HepG2 (cell line): Measurements from ENCODE around the gene OSBPL10. TPM values are rescaled to one million over a fixed set of nuclear protein-coding genes. Genes with fewer than 3 reads are reported as not detected.

Source experiments
- ASH2L ChIP-seq: fragments of 300-600, 200-600 bp; sonication (generic); IDR thresholded peaks from 2 replicates; pipeline ENCODE4 v1.7.0; 2017; ENCODE audit warnings: low read depth, mild to moderate bottlenecking, moderate library complexity, mixed read lengths, low read length; ENCODE audit not compliant: insufficient read length
- BRD4 ChIP-seq: sonication (generic); formaldehyde crosslinking; IDR thresholded peaks from 2 replicates; pipeline ENCODE4 v1.4.0; 2020; ENCODE audit warnings: missing genetic modification reagents
- HIVEP1 ChIP-seq: sonication (generic); formaldehyde crosslinking; IDR thresholded peaks from 2 replicates; pipeline ENCODE4 v1.4.0; 2020; ENCODE audit warnings: mild to moderate bottlenecking, missing genetic modification reagents
- KDM3A ChIP-seq: IDR thresholded peaks from 2 replicates; pipeline ENCODE4 v1.6.1; 2018; ENCODE audit warnings: low read depth, missing compliant biosample characterization
- NR2C2 ChIP-seq: sonication (generic); formaldehyde crosslinking; IDR thresholded peaks from 2 replicates; pipeline ENCODE4 v1.4.0; 2020; ENCODE audit warnings: missing genetic modification reagents, mild to moderate bottlenecking, moderate library complexity, borderline replicate concordance
- NRL ChIP-seq: sonication (generic); formaldehyde crosslinking; IDR thresholded peaks from 2 replicates; pipeline ENCODE4 v1.5.0; 2020; ENCODE audit warnings: missing genetic modification reagents, mild to moderate bottlenecking, moderate library complexity, borderline replicate concordance
- PLSCR1 ChIP-seq: sonication (generic); formaldehyde crosslinking; IDR thresholded peaks from 2 replicates; pipeline ENCODE4 v1.5.0; 2020; ENCODE audit warnings: missing genetic modification reagents, mild to moderate bottlenecking, borderline replicate concordance
- RBFOX2 ChIP-seq: fragments of 200-400 bp; formaldehyde crosslinking; IDR thresholded peaks from 2 replicates; pipeline ENCODE4 v1.6.1; 2017; ENCODE audit warnings: low read depth, mild to moderate bottlenecking, low read length
- TEAD3 ChIP-seq: optimal IDR thresholded peaks from 2 replicates; pipeline ENCODE3; 2016; ENCODE audit warnings: borderline replicate concordance
- TFE3 ChIP-seq: IDR thresholded peaks from 2 replicates; pipeline ENCODE4 v1.6.1; 2016
- ZFP36 ChIP-seq: fragments of 150-350 bp; IDR thresholded peaks from 2 replicates; pipeline ENCODE4 v1.6.1; 2018; ENCODE audit warnings: borderline replicate concordance, low read length, low read depth; ENCODE audit not compliant: partially characterized antibody
- ZFP82 ChIP-seq: sonication (generic); formaldehyde crosslinking; IDR thresholded peaks from 2 replicates; pipeline ENCODE4 v1.5.1; 2020; ENCODE audit warnings: mild to moderate bottlenecking, missing genetic modification reagents, borderline replicate concordance
- ZNF12 ChIP-seq: sonication (generic); formaldehyde crosslinking; IDR thresholded peaks from 2 replicates; pipeline ENCODE4 v1.5.0; 2020; ENCODE audit warnings: missing genetic modification reagents
- ZNF138 ChIP-seq: sonication (generic); formaldehyde crosslinking; IDR thresholded peaks from 2 replicates; pipeline ENCODE4 v1.5.0; 2020; ENCODE audit warnings: mild to moderate bottlenecking, low read depth, missing genetic modification reagents
- ZNF234 ChIP-seq: sonication (generic); formaldehyde crosslinking; conservative IDR thresholded peaks from 2 replicates; pipeline ENCODE4 v1.5.1; 2020; ENCODE audit warnings: mild to moderate bottlenecking, missing genetic modification reagents
- ZNF317 ChIP-seq: sonication (generic); formaldehyde crosslinking; IDR thresholded peaks from 2 replicates; pipeline ENCODE4 v1.5.0; 2020; ENCODE audit warnings: mild to moderate bottlenecking, missing genetic modification reagents
- ZNF430 ChIP-seq: sonication (generic); formaldehyde crosslinking; IDR thresholded peaks from 2 replicates; pipeline ENCODE4 v1.9.0; 2021; ENCODE audit warnings: mild to moderate bottlenecking, missing genetic modification reagents
- ZNF460 ChIP-seq: sonication (generic); formaldehyde crosslinking; IDR thresholded peaks from 2 replicates; pipeline ENCODE4 v1.5.1; 2020; ENCODE audit warnings: missing genetic modification reagents, mild to moderate bottlenecking, borderline replicate concordance
- polyA plus RNA-seq, 8 experiments: library from polyadenylated mRNA; depleted of rRNA in 3 of 8; stranded (reverse) in 7 of 8; unstranded in 1 of 8; fragments of >200 nt; fragmentation: Illumina TruSeq in 4 of 8; extraction: Trizol in 4 of 8; gene quantifications; 2 replicates each; pipeline versions ENCODE4 v1.2.1 to v1.2.3, GENCODE V29; 2011 to 2016; ENCODE audit warnings: low read depth in 4 of 8, missing spikeins in 1 of 8, mixed read lengths in 1 of 8; ENCODE audit not compliant: insufficient read depth in 1 of 8
- total RNA-seq, 5 experiments: library from RNA; depleted of rRNA; stranded (reverse); fragments of >200 nt; fragmentation: Illumina TruSeq; extraction: Trizol; gene quantifications; 2 replicates each; pipeline ENCODE4 v1.2.3, GENCODE V29; 2016; ENCODE audit warnings: low read depth in 1 of 5
- TF ChIP-seq, protein P1 (sequence below): sonication (generic); formaldehyde crosslinking; IDR thresholded peaks from 2 replicates; pipeline ENCODE4 v1.4.0; 2020; ENCODE audit warnings: missing genetic modification reagents
- TF ChIP-seq, protein P2 (sequence below): sonication (generic); formaldehyde crosslinking; IDR thresholded peaks from 2 replicates; pipeline ENCODE4 v1.8.0; 2022; ENCODE audit warnings: mild to moderate bottlenecking, missing genetic modification reagents

OSBPL10 gene
- total and polyA plus RNA-seq, 2 of the 13 experiments (the other 11 are each of a cell fraction or from before 2014, with no cell fraction given): 10.3 to 28.6 TPM

DNA sequence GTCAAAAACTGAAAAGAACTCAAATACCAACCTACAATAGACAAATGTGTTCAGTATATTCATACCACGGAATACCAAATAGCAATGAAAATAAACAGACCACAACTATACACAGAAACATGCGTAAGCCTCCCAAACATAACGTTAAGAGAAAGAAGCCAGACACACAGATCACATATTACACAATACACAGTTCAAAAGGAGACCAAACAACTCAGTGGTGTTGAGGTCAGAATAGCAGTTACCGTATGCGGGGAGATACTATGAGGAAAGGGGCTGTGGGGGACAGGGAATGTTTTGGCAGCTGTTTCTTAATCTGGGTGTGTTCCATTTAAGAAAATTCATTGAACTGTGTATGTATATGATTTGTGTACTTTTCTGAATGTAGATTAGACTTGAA is 6.6 kb downstream of the OSBPL10 start (continued):
- TF ChIP-seq TFE3 (no peak), ZNF460 (CRISPR knock-in tag) (peak; percentile 51; the same call in 1 of the 2 replicates), ZFP82 (no peak), ZFP36 (no peak), NR2C2 (no peak), KDM3A (CRISPR knock-in tag) (no peak), ZNF317 (CRISPR knock-in tag) (no peak), ASH2L (peak; percentile 41), RBFOX2 (no peak), ZNF430 (CRISPR knock-in tag) (no peak), ZNF234 (CRISPR knock-in tag) (no peak), TEAD3 (CRISPR knock-in tag) (peak; percentile 51), ZNF12 (CRISPR knock-in tag) (peak; percentile 98), PLSCR1 (no peak), BRD4 (CRISPR knock-in tag) (no peak), NRL (CRISPR knock-in tag) (no peak), ZNF138 (CRISPR knock-in tag) (no peak), HIVEP1 (CRISPR knock-in tag) (no peak)
- TF ChIP-seq, protein P1, sequence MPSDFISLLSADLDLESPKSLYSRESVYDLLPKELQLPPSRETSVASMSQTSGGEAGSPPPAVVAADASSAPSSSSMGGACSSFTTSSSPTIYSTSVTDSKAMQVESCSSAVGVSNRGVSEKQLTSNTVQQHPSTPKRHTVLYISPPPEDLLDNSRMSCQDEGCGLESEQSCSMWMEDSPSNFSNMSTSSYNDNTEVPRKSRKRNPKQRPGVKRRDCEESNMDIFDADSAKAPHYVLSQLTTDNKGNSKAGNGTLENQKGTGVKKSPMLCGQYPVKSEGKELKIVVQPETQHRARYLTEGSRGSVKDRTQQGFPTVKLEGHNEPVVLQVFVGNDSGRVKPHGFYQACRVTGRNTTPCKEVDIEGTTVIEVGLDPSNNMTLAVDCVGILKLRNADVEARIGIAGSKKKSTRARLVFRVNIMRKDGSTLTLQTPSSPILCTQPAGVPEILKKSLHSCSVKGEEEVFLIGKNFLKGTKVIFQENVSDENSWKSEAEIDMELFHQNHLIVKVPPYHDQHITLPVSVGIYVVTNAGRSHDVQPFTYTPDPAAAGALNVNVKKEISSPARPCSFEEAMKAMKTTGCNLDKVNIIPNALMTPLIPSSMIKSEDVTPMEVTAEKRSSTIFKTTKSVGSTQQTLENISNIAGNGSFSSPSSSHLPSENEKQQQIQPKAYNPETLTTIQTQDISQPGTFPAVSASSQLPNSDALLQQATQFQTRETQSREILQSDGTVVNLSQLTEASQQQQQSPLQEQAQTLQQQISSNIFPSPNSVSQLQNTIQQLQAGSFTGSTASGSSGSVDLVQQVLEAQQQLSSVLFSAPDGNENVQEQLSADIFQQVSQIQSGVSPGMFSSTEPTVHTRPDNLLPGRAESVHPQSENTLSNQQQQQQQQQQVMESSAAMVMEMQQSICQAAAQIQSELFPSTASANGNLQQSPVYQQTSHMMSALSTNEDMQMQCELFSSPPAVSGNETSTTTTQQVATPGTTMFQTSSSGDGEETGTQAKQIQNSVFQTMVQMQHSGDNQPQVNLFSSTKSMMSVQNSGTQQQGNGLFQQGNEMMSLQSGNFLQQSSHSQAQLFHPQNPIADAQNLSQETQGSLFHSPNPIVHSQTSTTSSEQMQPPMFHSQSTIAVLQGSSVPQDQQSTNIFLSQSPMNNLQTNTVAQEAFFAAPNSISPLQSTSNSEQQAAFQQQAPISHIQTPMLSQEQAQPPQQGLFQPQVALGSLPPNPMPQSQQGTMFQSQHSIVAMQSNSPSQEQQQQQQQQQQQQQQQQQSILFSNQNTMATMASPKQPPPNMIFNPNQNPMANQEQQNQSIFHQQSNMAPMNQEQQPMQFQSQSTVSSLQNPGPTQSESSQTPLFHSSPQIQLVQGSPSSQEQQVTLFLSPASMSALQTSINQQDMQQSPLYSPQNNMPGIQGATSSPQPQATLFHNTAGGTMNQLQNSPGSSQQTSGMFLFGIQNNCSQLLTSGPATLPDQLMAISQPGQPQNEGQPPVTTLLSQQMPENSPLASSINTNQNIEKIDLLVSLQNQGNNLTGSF (CRISPR knock-in tag): no peak
- TF ChIP-seq, protein P2, sequence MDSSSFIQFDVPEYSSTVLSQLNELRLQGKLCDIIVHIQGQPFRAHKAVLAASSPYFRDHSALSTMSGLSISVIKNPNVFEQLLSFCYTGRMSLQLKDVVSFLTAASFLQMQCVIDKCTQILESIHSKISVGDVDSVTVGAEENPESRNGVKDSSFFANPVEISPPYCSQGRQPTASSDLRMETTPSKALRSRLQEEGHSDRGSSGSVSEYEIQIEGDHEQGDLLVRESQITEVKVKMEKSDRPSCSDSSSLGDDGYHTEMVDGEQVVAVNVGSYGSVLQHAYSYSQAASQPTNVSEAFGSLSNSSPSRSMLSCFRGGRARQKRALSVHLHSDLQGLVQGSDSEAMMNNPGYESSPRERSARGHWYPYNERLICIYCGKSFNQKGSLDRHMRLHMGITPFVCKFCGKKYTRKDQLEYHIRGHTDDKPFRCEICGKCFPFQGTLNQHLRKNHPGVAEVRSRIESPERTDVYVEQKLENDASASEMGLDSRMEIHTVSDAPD (CRISPR knock-in tag): 0 out of 2 replicates have a peak, but pooled peaks have one; percentile 29
